GM13977 (cell line): ENCODE data around the gene WIZ.
A peak's percentile ranks its signal among the peaks of the same experiment; 100 is the strongest.

Experiments
- DNase-seq: peaks from one replicate; pipeline ENCODE4 v3.0.0; 2012; ENCODE audit warnings: low spot score
- CTCF ChIP-seq: IDR thresholded peaks from 2 replicates; pipeline ENCODE4 v1.5.1; 2012; ENCODE audit warnings: mild to moderate bottlenecking, control low read depth; ENCODE audit not compliant: insufficient read depth; ENCODE audit errors: extremely low read depth, missing control alignments
- in situ Hi-C: fragments of 300-500 bp; cut with MboI; formaldehyde crosslinking; loops from one replicate; pipeline ENCODE4 v1.12.0; 2022; ENCODE audit warnings: low sequenced_read_pairs, low pct_unique_long_range_greater_than_20kb, mixed read lengths, inconsistent platforms; ENCODE audit not compliant: unreplicated experiment

Gene WIZ

GRCh38 chr19:15443325-15443724 is 6.4 kb downstream of the WIZ start:
- no peak for TF ChIP-seq CTCF
- in situ Hi-C loops = no loop called here

GRCh38 chr19:15442142-15442920 is 7.4 kb downstream of the WIZ start:
- no peak for TF ChIP-seq CTCF
- in situ Hi-C loops = no loop called here
- no peak for DNase-seq

More at GRCh38 chr19:15443325-15443724, 6.4 kb downstream of the WIZ start:
- no peak for DNase-seq

GRCh38 chr19:15441317-15441716 is 8.4 kb downstream of the WIZ start:
- DNase-seq = peak; percentile 66
- in situ Hi-C loops = no loop called here
- no peak for TF ChIP-seq CTCF

- TF ChIP-seq CTCF = no peak
- in situ Hi-C loops = no loop called here
- DNase-seq = no peak
These were observed 9.7 kb downstream of the WIZ start for GRCh38 chr19:15439821-15440641.

GRCh38 chr19:15439078-15439799 is 10.5 kb downstream of the WIZ start:
- no peak for DNase-seq
- TF ChIP-seq CTCF = no peak

GRCh38 chr19:15438577-15438976 is 11.2 kb downstream of the WIZ start:
- in situ Hi-C loops = no loop called here
- TF ChIP-seq CTCF = no peak
- no peak for DNase-seq

More at GRCh38 chr19:15439078-15439799, 10.5 kb downstream of the WIZ start:
- in situ Hi-C loops = no loop called here
